Fibroblast of lung (primary cell): ENCODE data around the gene FGFBP3. TPM values are rescaled to one million over a fixed set of nuclear protein-coding genes. Genes with fewer than 3 reads are reported as not detected.

ENCODE experiments used
- DNase-seq, 2 donors: peaks; one replicate each; pipeline versions ENCODE4 v3.0.0 to v3.0.0-alpha.2; 2010; ENCODE audit warnings: low read depth in 2 of 2
- H2AFZ ChIP-seq: 2 replicates; pipeline ENCODE4 v1.5.1; 2012; ENCODE audit warnings: low read length, control low read depth, inconsistent platforms
- H3K27ac ChIP-seq: 2 replicates; pipeline ENCODE4 v1.5.1; 2011; ENCODE audit warnings: low read length, control low read depth; ENCODE audit not compliant: insufficient read depth
- H3K27me3 ChIP-seq: 2 replicates; pipeline ENCODE4 v1.5.1; 2011; ENCODE audit warnings: mild to moderate bottlenecking, low read length; ENCODE audit not compliant: control insufficient read depth, insufficient read depth
- H3K36me3 ChIP-seq: 2 replicates; pipeline ENCODE4 v1.5.1; 2011; ENCODE audit warnings: low read length; ENCODE audit not compliant: control insufficient read depth, insufficient read depth
- H3K4me1 ChIP-seq: 2 replicates; pipeline ENCODE4 v1.5.1; 2011; ENCODE audit warnings: low read length; ENCODE audit not compliant: control insufficient read depth, insufficient read depth; ENCODE audit errors: extremely low read depth
- H3K4me2 ChIP-seq: 2 replicates; pipeline ENCODE4 v1.5.1; 2011; ENCODE audit warnings: low read length, control low read depth; ENCODE audit not compliant: insufficient read depth; ENCODE audit errors: extremely low read depth
- H3K4me3 ChIP-seq, 4 experiments: fragments of 200-600 bp in 1 of 4; sonication (generic) in 1 of 4; replicated peaks in 1 of 4; 2 replicates each; pipeline ENCODE4 v1.5.1; 2011 to 2016; ENCODE audit warnings: low read length in 4 of 4, low read depth in 3 of 4, mild to moderate bottlenecking in 3 of 4, control low read depth in 2 of 4, inconsistent platforms in 1 of 4, mixed read lengths in 1 of 4; ENCODE audit not compliant: insufficient read depth in 1 of 4; ENCODE audit errors: control extremely low read depth in 1 of 4
- H3K79me2 ChIP-seq: 2 replicates; pipeline ENCODE4 v1.5.1; 2012; ENCODE audit warnings: mild to moderate bottlenecking, low read length, inconsistent platforms; ENCODE audit not compliant: control insufficient read depth, insufficient read depth
- H3K9ac ChIP-seq: 2 replicates; pipeline ENCODE4 v1.5.1; 2011; ENCODE audit warnings: mild to moderate bottlenecking, low read length, control low read depth; ENCODE audit not compliant: insufficient read depth
- H3K9me3 ChIP-seq: 2 replicates; pipeline ENCODE4 v1.5.1; 2012; ENCODE audit warnings: low read depth, low read length; ENCODE audit not compliant: control insufficient read depth, insufficient read depth
- H4K20me1 ChIP-seq: 2 replicates; pipeline ENCODE4 v1.5.1; 2011; ENCODE audit warnings: low read length; ENCODE audit not compliant: control insufficient read depth, insufficient read depth; ENCODE audit errors: extremely low read depth
- EZH2 ChIP-seq: IDR thresholded peaks from 2 replicates; pipeline ENCODE4 v1.5.1; 2012; ENCODE audit warnings: low read length, control low read depth, mild to moderate bottlenecking; ENCODE audit errors: missing control alignments
- polyA plus RNA-seq, 2 donors: library from polyadenylated mRNA; depleted of rRNA in 1 of 2; stranded (reverse) in 1 of 2; unstranded in 1 of 2; fragments of >200 nt; gene quantifications; 2 replicates each; pipeline ENCODE4 v1.2.1, GENCODE V29; 2011 to 2012; ENCODE audit warnings: missing spikeins in 1 of 2
- total RNA-seq: library from RNA; depleted of rRNA; stranded (reverse); fragments of >200 nt; gene quantifications from 2 replicates; pipeline ENCODE4 v1.2.1, GENCODE V29; 2014
- TF ChIP-seq, protein P1 (sequence below), 2 donors: IDR thresholded peaks in 1 of 2; conservative IDR thresholded peaks in 1 of 2; 1 replicate in 1 of 2; 2 replicates in 1 of 2; pipeline ENCODE4 v1.5.1; 2011 to 2012; ENCODE audit warnings: low read length in 2 of 2, control low read depth in 1 of 2, inconsistent platforms in 1 of 2, low read depth in 1 of 2, mild to moderate bottlenecking in 1 of 2

The FGFBP3 gene
- total and polyA plus RNA-seq, 2 donors (not counting 1 experiment from before 2014, with no cell fraction given) = 0.25 to 0.50 TPM

DNA sequence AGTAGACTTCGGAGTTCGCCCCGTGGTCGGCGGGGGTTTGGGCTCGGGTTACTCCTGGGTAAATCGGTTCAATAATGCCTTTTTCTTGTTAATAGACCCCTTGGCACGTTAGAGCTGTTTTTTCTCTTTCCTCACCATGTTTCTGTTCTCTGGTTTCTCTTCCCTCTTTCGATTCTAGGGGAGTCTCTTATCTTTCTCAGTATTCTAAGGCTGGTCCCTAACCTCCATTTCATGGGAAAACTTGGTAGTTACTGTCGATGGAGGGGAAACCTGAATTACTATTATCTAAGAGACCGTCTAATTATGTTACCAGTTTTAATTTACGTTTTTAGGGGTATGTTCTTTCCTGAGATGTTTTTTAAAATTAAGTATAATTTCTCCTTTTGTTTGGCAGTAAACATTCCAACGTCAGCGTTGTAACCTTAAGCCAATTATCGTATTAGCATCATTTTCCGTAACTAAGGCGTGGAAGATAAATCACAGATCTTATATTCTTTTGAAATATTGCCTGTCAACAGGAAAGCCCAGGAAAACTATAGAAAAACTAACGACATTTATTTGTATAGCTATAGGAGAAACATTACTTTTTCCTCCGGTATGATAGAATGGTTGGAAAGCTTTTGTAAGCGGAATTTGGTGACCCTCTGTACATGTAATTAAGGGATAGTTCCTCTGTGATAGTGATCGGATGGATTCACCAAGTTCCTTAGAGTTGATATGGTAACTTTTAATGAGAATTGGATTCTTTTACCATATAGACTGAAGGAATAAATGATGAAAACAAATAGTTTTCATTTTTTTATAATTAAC is 15.1 kb upstream of the FGFBP3 start:
- H3K9me3 ChIP-seq = no peaks in the 10 kb centered on the region
- no peaks in the 10 kb centered on the region for H3K27me3 ChIP-seq
- peak overlapping the region; percentile 78 to 95 (median 80) for H3K4me3 ChIP-seq
- peaks cover 4% of the 10 kb centered on the region for H3K4me1 ChIP-seq
- no peaks in the 10 kb centered on the region for H4K20me1 ChIP-seq
- peak; percentile 14 to 26 for DNase-seq
- TF ChIP-seq EZH2 = no peak
- TF ChIP-seq, protein P1, sequence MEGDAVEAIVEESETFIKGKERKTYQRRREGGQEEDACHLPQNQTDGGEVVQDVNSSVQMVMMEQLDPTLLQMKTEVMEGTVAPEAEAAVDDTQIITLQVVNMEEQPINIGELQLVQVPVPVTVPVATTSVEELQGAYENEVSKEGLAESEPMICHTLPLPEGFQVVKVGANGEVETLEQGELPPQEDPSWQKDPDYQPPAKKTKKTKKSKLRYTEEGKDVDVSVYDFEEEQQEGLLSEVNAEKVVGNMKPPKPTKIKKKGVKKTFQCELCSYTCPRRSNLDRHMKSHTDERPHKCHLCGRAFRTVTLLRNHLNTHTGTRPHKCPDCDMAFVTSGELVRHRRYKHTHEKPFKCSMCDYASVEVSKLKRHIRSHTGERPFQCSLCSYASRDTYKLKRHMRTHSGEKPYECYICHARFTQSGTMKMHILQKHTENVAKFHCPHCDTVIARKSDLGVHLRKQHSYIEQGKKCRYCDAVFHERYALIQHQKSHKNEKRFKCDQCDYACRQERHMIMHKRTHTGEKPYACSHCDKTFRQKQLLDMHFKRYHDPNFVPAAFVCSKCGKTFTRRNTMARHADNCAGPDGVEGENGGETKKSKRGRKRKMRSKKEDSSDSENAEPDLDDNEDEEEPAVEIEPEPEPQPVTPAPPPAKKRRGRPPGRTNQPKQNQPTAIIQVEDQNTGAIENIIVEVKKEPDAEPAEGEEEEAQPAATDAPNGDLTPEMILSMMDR (conservative IDR thresholded peaks at IDR 0.05 in 1 of 2, IDR thresholded peaks at IDR 0.05 in 1 of 2; ENCODE audit: low read depth in 1 of 2, low read length in 2 of 2) = no peak
- H3K79me2 ChIP-seq = peaks cover 54% of the 10 kb centered on the region
- H3K36me3 ChIP-seq = no peaks in the 10 kb centered on the region
- peak overlapping the region; percentile 93 for H3K27ac ChIP-seq
- H3K4me2 ChIP-seq = peak overlapping the region; percentile 94
- no peak overlapping the region for H2AFZ ChIP-seq
- H3K9ac ChIP-seq = peak overlapping the region; percentile 88

DNA sequence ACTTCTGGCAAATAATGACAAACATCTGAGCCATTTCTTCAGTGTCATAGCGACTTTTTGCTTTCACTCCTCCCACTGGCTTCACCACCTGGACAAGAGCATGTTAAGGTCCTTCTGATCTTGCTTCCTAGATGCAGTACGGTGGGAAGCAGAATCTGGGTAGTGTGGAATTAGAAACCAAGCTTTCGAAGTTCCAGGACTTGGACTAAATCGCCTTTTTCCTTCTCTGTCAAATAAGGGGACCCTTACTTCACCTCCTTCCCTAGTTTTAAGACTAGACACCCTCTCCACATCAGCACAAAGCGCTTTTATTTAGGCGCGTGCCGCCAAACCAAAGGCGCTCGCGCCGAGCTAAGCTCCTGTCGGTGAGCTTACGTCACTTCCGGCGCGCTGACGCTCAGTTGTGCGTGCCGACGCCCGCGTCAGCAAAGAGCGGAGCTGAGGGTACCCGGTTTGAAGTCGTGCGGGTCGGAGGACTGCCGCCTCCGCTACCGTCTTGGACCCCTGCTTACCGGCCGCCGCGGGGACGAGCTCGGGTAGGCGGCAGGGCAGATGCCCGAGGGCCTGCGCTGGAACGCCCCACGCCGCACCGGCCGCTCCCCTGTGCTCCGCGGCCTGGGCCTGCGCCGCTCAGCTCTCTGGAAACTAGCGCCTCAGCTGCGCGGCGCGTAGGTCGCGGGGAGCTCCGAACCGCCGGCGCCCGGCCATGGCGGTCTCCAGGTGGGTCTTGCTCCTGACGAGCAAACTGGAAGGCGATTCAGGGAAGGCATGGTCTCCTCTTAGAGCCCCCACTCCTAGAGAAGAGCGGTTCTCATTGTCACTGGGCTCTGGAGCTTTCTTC is 14.3 kb upstream of the FGFBP3 start, which contains the start of gene BTAF1:
Gene BTAF1 (plus strand): TSS at position 400 of the 841 bp plus-strand sequence. CDS start 307 bp downstream, at position 707.
- Histone ChIP-seq H3K79me2 (peaks cover 46% of the 10 kb centered on the region), H3K4me3 (peak within 1 kb of the TSS; percentile 78 to 95 (median 80)), H2AFZ (peak within 1 kb of the TSS; percentile 75), H4K20me1 (no peaks in the 10 kb centered on the region), H3K27me3 (no peaks in the 10 kb centered on the region), H3K9me3 (no peaks in the 10 kb centered on the region), H3K9ac (peak within 1 kb of the TSS; percentile 88), H3K4me1 (peaks cover 4% of the 10 kb centered on the region), H3K36me3 (no peaks in the 10 kb centered on the region), H3K27ac (peak within 1 kb of the TSS; percentile 93), H3K4me2 (peak within 1 kb of the TSS; percentile 94)
- TF ChIP-seq EZH2 = no peak
- TF ChIP-seq, protein P1 (conservative IDR thresholded peaks at IDR 0.05 in 1 of 2, IDR thresholded peaks at IDR 0.05 in 1 of 2; ENCODE audit: low read depth in 1 of 2, low read length in 2 of 2) = no peak
- DNase-seq = peak; percentile 93 to 94

DNA sequence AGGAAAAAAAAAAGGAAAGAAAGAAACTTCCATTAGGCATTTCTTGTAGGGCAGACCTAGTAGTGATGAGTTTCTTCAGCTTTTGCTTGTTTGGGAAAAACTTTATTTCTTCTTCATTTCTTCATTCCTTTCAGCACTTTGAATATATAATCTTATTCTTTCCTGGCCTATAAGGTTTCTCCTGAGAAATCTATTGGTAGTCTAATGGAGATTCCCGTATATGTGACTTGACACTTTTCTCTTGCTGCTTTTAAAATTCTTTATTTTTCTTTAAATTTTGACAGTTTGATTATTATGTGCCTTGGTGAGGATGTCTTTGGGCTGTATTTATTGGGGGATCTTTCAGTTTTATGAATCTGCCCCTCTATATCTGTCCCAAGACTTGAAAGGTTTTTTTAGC is 10.4 kb upstream of the FGFBP3 start:
- Histone ChIP-seq H4K20me1 (no peaks in the 10 kb centered on the region), H3K4me1 (no peaks in the 10 kb centered on the region), H2AFZ (no peak overlapping the region), H3K4me2 (no peak overlapping the region), H3K9ac (no peak overlapping the region), H3K27me3 (no peaks in the 10 kb centered on the region), H3K79me2 (peaks cover 10% of the 10 kb centered on the region), H3K36me3 (no peaks in the 10 kb centered on the region), H3K4me3 (no peak overlapping the region), H3K9me3 (no peaks in the 10 kb centered on the region), H3K27ac (no peak overlapping the region)
- no peak for TF ChIP-seq EZH2
- TF ChIP-seq, protein P1 (conservative IDR thresholded peaks at IDR 0.05 in 1 of 2, IDR thresholded peaks at IDR 0.05 in 1 of 2; ENCODE audit: low read depth in 1 of 2, low read length in 2 of 2) = no peak
- no peak for DNase-seq
